Umbilical cord (tissue), 2 donors: ENCODE measurements around the gene CEL. TPM values are rescaled to one million over a fixed set of nuclear protein-coding genes. Genes with fewer than 3 reads are reported as not detected.
"Not testable (repeated sequence)": the region's sequence is repeated elsewhere in the genome, so short reads cannot be mapped to it uniquely, and the experiment has no call there.

Experiments used
- DNase-seq: peaks from one replicate; pipeline ENCODE4 v3.0.0-alpha.2; 2015; ENCODE audit warnings: low spot score
- total RNA-seq: library from RNA; depleted of rRNA; stranded (reverse); fragments of >200 nt; gene quantifications from one replicate; pipeline ENCODE4 v1.2.3, GENCODE V29; 2014; ENCODE audit warnings: low replicate concordance; ENCODE audit not compliant: insufficient read depth

Gene CEL
- total RNA-seq: not detected

DNA sequence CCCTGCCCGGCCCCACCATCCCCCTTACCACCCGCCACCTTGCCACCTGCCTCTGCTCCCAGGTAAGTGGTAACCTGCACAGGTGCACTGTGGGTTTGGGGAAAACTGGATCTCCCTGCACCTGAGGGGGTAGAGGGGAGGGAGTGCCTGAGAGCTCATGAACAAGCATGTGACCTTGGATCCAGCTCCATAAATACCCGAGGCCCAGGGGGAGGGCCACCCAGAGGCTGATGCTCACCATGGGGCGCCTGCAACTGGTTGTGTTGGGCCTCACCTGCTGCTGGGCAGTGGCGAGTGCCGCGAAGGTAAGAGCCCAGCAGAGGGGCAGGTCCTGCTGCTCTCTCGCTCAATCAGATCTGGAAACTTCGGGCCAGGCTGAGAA is at the start of gene CEL:
Gene CEL, plus strand, starts transcription at position 218 of the 382 bp plus-strand sequence. Its CDS starts 22 bp downstream, at position 240.
- DNase-seq: not testable (repeated sequence)

GRCh38 chr9:133014696-133015095 is 47.1 kb upstream of the CEL start:
- no peak for DNase-seq

DNA sequence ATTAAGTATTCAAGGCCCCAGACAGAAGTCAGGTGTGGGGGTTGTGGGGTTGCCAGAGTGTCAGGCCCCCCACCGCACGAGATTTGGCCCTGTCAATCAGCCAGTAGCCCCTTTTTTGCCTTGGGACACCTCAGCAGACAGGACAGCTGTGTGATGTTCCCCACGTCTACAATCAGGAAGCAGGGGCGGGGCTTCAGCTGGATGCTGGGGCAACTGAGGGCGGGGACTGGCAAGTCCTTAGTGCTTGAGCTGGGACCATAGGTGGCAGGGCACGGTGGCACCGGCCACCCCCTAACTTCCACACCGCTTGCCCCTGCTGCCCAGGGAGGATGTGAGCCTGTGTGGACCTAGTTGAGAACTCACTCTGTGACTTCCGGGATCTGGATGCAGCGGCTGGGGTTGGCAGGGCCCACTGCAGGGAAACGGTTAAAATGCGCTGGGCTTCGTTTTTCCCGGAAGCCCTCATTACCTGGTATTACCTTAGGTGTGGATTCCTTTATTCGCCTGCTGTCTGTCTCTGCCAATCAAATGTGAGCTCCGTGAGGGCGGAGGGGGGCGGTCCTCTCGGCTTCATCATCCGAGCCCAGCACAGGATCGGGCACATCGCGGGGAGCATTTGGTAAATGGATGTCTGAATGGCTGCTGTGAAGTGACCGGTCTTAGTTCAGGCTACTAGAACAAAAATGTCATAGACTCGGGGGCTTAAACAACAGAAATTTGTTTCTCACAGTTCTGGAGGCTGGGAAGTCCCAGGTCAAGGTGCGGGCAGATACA is 38.5 kb upstream of the CEL start:
- no peak for DNase-seq

DNA sequence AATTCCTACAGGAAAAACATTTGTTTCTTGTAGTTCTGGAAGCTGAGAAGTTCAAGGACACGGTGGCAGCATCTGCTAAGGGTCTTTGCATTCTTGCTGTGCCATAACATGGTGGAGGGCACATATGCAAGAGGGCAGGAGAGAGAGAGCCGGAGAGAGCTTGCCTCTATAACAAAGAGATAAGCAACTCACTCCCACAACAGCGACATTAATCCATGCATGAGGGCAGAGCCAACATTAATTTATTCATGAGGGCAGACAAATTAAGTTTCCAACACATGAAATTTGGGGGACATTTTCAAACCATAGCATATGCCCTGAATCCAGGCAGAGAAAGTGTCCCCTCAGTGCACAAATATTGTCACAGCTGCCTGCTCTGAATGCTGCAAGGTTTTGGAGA is 35.4 kb upstream of the CEL start:
- no peak for DNase-seq

- DNase-seq: no peak
Observed at GRCh38 chr9:133027134-133027533, 34.6 kb upstream of the CEL start.

DNA sequence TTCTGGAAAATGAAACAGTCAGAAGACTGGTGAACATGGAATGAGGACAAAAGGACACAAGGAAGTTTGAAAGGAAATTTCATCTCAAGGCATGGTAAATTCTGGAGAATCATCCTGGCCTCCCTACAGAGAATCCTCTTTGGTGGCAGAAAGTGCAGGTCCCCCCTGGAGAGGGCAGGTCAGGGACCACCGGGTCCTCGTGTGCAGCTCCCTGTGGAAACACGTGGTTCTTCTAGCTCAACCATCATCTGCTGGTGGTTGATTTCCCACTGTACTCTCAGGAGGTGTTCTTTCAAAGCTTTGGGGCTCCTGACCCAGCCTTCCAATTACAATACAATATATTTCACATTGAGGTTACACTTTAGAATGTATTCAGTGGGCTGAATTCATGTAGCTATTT is 33.6 kb upstream of the CEL start:
- no peak for DNase-seq

- DNase-seq: no peak
Observed at GRCh38 chr9:133029994-133030316, 31.8 kb upstream of the CEL start.

- DNase-seq: peak; percentile 100
Observed at GRCh38 chr9:133030317-133031129, 31.3 kb upstream of the CEL start, which contains the start of gene GTF3C5. Gene GTF3C5, plus strand, starts transcription at chr9:133030997. Its CDS starts 15 bp downstream, at chr9:133031012.

DNA sequence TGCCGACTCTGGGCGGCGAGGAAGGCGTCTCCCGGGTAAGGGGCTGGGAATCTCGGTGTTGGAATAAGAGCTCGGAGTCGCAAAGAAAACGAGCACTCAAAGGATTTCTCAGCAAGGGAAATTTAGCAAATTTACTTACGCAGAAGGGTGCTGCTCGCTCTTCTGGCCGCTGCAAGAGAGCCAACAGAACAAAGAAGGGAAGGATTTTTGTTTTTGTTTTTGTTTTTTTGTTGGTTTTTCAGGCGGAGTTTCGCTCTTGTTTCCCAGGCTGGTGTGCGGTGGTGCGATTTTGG is 30.7 kb upstream of the CEL start:
- DNase-seq: no peak

DNA sequence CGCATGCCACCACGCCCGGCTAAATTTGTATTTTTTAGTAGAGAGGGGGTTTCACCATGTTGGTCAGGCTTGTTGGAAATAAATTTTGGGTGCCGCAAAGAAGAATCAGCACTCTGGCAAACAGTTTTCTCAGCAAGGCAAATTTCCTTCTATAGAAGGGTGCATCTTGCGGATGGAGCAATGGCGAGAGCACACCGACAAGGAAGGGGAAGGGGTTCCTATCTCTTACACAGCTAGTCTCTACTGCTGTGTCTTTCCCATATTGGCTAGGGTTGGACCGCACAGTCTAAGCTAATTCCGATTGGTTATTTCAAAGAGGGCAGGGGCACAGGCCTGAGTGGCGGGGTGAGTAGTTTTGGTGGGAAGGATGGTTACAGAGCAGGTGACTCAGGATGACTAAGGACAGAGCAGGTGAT is 30.3 kb upstream of the CEL start:
- DNase-seq: no peak

DNA sequence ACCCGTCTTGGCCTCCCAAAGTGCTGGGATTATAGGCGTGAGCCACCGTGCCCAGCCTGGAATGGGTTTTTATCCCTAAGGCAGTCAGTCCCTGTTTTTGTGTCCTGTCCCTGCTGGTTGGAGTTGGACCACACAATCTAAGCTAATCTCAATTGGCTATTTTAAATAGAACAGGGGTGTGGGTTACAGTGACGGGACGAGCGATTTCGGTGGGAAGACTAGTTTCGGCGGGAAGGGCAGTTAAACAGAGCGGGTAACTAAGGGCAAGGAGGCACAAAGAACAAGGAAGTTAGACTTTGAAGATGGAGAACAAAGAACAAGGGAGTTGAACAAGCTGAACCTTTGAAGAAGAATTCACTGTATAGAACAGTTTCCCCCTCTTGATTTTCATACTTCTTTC is 29.6 kb upstream of the CEL start:
- no peak for DNase-seq

- no peak for DNase-seq
Observed at GRCh38 chr9:133035669-133036068, 26.1 kb upstream of the CEL start.

DNA sequence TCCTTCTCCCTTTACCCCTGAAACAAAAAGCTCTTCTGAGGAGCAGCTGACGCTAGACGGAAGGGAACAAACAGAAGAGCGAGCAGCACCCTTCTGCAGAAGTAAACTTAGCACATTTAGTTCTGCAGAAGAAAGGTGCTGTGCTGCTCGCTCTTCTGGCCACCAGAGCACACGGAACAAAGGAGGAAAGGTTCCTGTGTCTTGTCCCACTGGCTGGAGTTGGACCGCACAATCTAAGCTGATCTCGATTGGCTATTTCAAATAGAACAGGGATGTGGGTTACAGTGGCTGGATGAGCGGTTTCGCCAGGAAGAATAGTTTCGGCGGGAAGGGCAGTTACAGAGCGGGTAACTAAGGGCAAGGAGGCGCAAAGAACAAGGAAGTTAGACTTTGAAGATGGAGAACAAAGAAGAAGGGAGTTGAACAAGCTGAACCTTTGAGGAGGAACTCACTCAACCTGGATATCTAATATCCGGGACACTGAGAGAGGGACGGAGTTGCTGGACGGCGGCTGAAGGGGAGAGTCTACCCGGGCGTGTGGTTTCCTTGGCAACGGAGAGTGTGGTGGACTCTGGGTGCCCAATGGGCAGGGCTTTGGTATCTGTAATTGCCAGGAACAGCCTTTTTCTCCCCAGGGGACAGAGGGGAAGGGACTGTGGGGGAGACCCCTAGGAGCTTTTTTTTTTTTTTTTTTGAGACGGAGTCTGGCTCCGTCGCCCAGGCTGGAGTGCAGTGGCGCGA is 23.8 kb upstream of the CEL start:
- no peak for DNase-seq

- peak; percentile 32 for DNase-seq
Observed at GRCh38 chr9:133040892-133041479, 20.8 kb upstream of the CEL start.

DNA sequence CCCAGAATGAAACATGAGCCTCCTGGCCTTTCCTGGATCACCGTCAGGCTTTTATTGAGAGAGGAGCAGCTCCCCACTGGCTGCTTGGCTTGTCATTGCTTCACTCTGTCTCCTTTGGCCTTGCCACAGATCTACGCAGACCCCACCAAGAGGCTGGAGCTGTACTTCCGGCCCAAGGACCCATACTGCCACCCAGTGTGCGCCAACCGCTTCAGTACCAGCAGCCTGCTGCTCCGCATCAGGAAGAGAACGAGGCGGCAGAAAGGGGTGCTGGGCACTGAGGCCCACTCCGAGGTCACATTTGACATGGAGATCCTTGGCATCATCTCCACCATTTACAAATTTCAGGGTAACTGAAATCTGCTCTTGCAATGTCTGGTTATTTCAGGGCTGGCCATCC is 19.8 kb upstream of the CEL start:
- DNase-seq: no peak

DNA sequence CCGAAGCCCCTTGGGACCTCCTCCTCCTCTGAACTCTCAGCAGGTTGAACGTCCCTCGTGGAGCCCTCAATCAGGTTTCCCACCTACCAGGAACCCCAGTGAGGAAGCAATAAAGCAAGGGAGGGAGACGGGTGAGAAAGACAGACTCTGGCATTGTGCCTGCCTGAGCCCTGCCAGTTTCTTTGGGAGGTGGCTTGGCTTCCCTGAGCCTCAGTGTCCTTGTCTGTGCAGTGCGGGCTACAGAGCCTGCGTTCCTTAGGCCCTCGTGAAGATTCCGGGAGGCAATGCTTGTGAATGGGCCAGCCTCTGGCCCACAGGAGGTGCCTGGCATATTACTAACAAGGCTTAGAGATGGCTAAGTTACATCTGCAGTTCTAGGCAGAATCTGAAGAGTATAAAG is 19.1 kb upstream of the CEL start:
- no peak for DNase-seq

DNA sequence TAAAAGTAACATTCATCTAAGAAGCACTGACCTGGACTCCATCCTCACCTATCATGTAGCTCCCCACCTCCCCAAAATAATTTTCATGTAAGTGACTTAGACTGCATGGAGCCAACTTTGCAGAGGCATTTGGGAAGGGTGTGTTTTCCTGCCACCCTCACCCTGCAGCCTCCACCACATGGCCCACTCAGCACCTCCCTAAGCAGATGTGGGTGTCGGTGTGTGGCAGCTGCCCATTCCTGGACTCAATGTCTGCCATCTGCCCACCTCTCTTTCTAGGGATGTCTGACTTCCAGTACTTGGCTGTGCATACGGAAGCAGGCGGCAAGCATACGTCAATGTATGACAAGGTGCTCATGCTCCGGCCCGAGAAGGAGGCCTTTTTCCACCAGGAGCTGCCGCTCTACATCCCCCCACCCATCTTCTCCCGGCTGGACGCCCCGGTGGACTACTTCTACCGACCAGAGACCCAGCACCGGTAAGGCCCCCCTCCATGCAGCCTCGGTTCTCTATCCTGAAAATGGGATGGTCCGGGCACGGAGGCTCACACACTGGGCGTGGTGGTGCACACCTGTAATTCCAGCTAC is 18.2 kb upstream of the CEL start:
- no peak for DNase-seq

DNA sequence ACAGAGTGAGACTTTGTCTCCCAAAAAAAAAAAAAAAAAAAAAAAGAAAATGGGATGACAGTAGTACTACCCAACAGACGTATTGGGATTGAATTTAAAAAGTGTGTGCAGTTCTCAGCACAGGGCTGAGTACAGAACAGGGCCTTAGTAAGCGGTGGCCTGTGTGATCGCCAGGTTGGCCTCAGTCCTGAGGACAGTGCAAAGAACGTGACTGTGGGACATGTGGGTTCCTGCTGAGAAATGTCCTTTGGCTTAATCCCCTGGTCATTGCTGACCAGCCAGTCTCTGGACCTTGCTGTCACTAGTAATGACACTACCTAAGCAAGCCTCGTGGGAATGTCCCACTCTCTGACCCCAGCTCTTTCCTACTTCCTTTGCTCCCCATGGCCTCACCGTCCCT is 17.7 kb upstream of the CEL start:
- DNase-seq: no peak

DNA sequence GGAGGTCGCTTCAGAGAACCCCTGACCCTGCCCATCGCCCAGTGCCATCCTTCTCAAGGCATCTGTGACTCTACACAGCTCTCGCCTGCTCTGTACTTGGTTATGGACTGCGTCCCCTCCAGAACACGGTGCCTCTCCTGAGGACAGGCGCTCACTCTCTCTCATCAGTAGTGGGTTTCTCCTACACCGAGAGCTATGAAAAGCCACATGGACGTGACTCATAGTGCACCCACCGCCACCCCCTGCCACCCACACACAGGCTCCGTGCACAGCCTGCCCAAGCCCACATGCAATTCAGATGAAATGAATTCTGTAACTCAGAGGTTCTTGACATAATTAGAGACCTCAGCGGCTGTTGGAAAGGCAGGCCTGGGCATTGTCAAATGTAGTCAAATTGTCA is 17.1 kb upstream of the CEL start:
- no peak for DNase-seq

DNA sequence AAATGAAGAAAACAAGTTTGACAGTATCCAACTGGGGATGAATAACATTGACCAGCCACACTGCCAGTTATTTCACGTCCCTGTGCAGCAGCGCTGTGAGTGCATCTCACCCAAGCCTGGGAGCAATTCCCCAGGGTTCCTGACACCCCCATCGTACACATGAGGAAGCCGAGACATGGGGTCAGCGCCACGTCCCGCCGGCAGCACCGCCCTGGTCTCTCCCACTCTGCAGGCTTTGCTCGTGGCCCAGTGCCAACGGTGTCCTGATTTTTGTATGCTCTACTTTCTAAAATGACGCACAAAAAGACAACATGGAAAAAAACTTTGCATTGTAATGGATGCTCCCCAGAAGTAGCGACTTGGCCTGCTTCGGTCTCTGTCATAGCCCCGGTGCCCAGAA is 16.6 kb upstream of the CEL start:
- DNase-seq: no peak

- DNase-seq: no peak
Observed at GRCh38 chr9:133046196-133046899, 15.4 kb upstream of the CEL start.
